ENCODE data around the gene FRY. TPM values are rescaled to one million over a fixed set of nuclear protein-coding genes. Genes with fewer than 3 reads are reported as not detected.
"Not testable (repeated sequence)": the region's sequence is repeated elsewhere in the genome, so short reads cannot be mapped to it uniquely, and the experiment has no call there.

FRY gene
- total and polyA plus RNA-seq, 10 of the 15 experiments (the other 5 are each of a cell fraction or from before 2014, with no cell fraction given) = 0.18 to 1.4 (median 0.30) TPM

GRCh38 chr13:32056316-32056715 lies 24.7 kb downstream of the FRY start (continued):
- TF ChIP-seq ZBTB11 (CRISPR knock-in tag; IDR thresholded peaks at IDR 0.05) (no peak), SREBF1 (IDR thresholded peaks at IDR 0.05; ENCODE audit: low read length) (no peak), BHLHE40 (IDR thresholded peaks at IDR 0.05; ENCODE audit: borderline replicate concordance in 1 of 2, low read depth in 2 of 2, low read length in 1 of 2) (no peak)

GRCh38 chr13:32057325-32057724 lies 25.8 kb downstream of the FRY start:
- BruUV-seq (replicated peaks); FAIRE-seq; H3K9ac ChIP-seq (ENCODE audit: control insufficient read depth, insufficient read depth, low read length); in situ Hi-C loops (cut with MboI); intact Hi-C loops (cut with micrococcal nuclease; ENCODE audit: unreplicated experiment); POLR2A ChIA-PET; H3K4me3 ChIP-seq; H3K36me3 ChIP-seq (ENCODE audit: control insufficient read depth in 2 of 2, insufficient read depth in 2 of 2, low read length in 1 of 2); DNase-seq (ENCODE audit: low read depth, low spot score); H3K79me2 ChIP-seq (ENCODE audit: control insufficient read depth, insufficient read depth, low read length); H2AFZ ChIP-seq (ENCODE audit: control insufficient read depth, low read depth, low read length); H3K4me2 ChIP-seq (ENCODE audit: control insufficient read depth, insufficient read depth); ATAC-seq; H3K4me1 ChIP-seq (ENCODE audit: control insufficient read depth, insufficient read depth, low read length); H3K27me3 ChIP-seq (replicated peaks in 1 of 2; ENCODE audit: control insufficient read depth in 2 of 2, insufficient read depth in 2 of 2, low read length in 1 of 2); H3K27ac ChIP-seq (ENCODE audit: control insufficient read depth, insufficient read depth); H4K20me1 ChIP-seq (ENCODE audit: control insufficient read depth, insufficient read depth); CTCF ChIA-PET; H3K9me3 ChIP-seq (replicated peaks; ENCODE audit: control insufficient read depth, insufficient read depth, low read length): not testable (repeated sequence)
- SMC1A ChIA-PET (ENCODE audit: uncharacterized antibody, unreplicated experiment) = interaction anchor here (0.7 kb wide), 1 partner anchor 97 kb away, joined by 3 read pairs; no protein-coding TSS in a partner anchor
- 53% methylated on average over 6 of the region's 6 CpGs for WGBS (ENCODE audit: insufficient coverage, insufficient replicate concordance, low lambda C conversion rate, missing lambda C conversion rate)
- RAD21 ChIA-PET (ENCODE audit: unreplicated experiment) = interaction anchor here (1.0 kb wide), 1 partner anchor 16 kb away, joined by 3 read pairs; no protein-coding TSS in a partner anchor
